Hematopoietic multipotent progenitor cell treated with erythropoietin and hydrocortisone succinate and interleukin-3 and kit ligand, for 8 days (in vitro differentiated cells): Measurements from ENCODE around the gene ADGRG1.
"Not testable (repeated sequence)": the region's sequence is repeated elsewhere in the genome, so short reads cannot be mapped to it uniquely, and the experiment has no call there.

ENCODE experiments used
- DNase-seq: peaks from one replicate; pipeline ENCODE4 v3.0.0-alpha.2; 2015

The ADGRG1 gene

GRCh38 chr16:57704905-57705852 lies 76.7 kb downstream of the ADGRG1 start:
- DNase-seq: no peak

GRCh38 chr16:57706717-57707116 lies 78.3 kb downstream of the ADGRG1 start:
- DNase-seq: no peak

- no peak for DNase-seq
Measured at GRCh38 chr16:57707331-57707730, 78.9 kb downstream of the ADGRG1 start.

- no peak for DNase-seq
Measured at GRCh38 chr16:57708168-57708567, 79.7 kb downstream of the ADGRG1 start.

GRCh38 chr16:57709663-57710062 lies 81.2 kb downstream of the ADGRG1 start:
- DNase-seq: no peak

GRCh38 chr16:57711346-57711745 lies 82.9 kb downstream of the ADGRG1 start:
- DNase-seq: no peak

GRCh38 chr16:57711993-57712392 lies 83.6 kb downstream of the ADGRG1 start:
- DNase-seq: no peak

- DNase-seq: not testable (repeated sequence)
Measured at GRCh38 chr16:57712569-57712968, 84.1 kb downstream of the ADGRG1 start.

- DNase-seq: no peak
Measured at GRCh38 chr16:57713596-57713995, 85.2 kb downstream of the ADGRG1 start.

- DNase-seq: no peak
Measured at GRCh38 chr16:57714047-57714446, 85.6 kb downstream of the ADGRG1 start.
